NCI-H226 (cell line): Measurements from ENCODE around the gene CAPN8.

ENCODE experiments used
- DNase-seq: peaks from one replicate; pipeline ENCODE4 v3.0.0-alpha.2; 2015

CAPN8 gene

DNA sequence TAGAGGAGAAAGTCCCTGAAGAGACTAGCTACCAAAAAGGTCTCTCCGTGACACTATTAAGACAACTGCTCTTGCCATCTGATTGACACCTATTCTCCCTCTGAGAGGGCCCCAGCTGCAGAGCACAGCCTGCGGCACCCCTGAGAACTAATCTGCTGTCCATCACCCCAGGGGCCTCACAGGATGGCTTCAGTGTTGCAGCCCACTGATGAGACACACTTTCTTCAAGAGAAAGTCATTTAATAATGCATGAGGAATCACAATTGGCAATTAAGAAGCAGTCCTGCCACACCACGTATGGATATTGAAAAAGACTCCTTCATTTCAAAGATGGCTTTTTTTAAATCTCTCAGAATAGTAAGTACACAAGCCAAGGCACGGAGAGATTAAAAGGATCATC lies 48.9 kb downstream of the CAPN8 start:
- DNase-seq: no peak

- DNase-seq: no peak
Observed at GRCh38 chr1:223611936-223612335, 53.6 kb downstream of the CAPN8 start.

GRCh38 chr1:223609977-223610376 lies 55.5 kb downstream of the CAPN8 start:
- DNase-seq: no peak

- no peak for DNase-seq
Observed at GRCh38 chr1:223609066-223609465, 56.4 kb downstream of the CAPN8 start.

DNA sequence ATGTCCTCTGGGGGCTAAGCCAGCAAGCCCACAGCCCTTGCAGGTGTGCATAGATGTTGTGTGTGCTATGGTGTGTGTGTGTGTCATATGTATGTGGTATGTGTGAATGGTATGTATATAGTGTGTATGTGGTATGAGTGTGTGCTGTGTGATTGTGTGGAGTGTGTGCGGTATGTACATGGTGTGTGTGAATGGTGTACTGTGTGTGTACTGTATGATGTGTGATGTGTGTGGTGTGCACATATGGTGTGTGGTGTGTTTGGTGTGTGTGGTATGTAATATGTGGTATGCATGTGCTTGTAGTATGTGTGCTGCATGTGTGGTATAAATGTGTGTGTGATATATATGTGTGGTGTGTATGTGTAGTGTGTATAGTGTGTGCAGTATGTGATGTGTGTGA lies 107.0 kb downstream of the CAPN8 start:
- no peak for DNase-seq

DNA sequence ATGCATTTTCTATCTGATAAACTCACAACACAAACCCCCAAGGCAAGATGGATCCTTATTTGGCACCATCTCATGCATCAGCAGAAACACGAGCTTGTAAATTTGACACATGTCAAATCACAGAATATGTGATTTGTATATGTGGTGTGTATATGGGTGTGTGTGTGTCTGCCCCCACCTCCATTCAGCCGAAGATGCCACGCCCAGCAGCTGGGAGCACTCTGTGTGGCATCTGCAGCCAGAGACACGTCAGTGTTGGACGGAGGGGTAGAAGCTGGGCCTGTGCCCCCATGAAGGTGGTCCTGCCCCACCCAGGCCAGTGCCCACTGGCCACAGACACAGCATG lies 108.4 kb downstream of the CAPN8 start:
- no peak for DNase-seq

DNA sequence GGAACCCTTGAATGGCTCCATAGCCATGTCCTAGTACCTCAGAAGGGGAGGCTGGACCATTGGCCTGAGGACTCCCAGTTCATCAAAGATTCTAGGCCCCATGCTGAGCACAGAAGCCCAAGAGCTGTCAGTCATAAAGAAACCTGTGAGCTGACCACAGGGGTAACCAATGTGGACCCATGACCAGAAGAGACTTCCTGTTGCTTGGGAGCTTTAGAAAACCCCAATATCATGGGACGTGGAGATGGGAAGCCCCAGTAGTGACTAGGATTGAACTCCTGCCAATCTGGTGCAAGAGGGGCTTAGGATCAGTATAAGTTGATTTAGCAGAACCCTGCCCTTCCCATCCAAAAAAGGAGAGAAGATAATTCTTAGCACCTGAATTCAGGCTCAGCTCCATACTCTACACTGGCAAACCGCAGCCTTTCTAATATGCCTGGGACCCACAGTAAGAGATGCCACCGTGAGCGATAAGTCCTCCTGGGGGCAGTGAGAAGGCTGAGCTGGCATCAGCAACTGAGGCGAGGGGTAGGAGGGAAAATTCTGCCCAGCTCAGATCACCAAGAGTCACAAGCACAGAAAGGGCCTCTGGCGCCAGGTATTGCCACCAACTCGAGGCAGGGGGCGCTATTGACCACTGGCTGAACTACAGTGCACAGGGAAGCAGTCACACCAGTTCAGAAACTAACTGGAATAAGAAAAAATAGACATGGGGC lies 108.9 kb downstream of the CAPN8 start:
- no peak for DNase-seq

DNA sequence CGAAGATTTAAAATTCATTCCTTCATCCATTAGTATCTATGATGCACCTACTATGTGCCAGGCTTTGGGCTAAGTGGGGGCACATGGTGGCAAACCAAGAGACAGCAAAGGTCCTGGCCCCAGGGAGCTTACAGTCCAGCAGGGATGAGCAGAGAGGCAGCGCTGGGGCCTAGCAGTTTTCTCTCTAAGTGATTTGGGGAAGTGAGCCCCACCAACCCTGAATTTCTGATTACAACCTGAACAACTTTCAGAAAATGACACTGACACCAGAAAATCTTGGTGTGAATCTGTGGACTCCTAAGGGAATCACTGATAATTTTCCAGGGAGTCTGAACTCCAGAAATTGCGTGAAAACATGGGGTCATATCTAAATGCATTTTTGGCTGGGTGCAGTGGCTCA lies 111.5 kb downstream of the CAPN8 start:
- no peak for DNase-seq

DNA sequence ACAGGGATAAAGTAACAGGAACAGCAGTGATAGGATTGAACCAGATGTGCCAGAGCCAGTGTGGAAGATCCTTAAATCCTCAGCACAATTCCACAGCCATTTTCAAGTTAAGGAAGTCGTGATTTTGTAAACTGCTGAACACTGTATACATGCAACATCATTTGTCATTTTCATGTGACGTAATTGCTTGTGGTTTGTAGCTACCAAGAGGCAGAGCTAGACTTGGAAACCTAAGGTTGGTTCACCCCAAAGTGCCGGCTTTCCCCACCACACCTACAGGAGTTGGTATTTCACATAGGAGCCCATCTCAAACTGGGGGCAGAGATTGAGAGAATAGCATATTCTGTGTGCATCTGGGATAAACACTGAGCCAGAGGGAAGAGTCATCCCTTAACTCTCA lies 113.9 kb downstream of the CAPN8 start:
- no peak for DNase-seq

- no peak for DNase-seq
Observed at GRCh38 chr1:223549740-223550139, 115.8 kb downstream of the CAPN8 start.

DNA sequence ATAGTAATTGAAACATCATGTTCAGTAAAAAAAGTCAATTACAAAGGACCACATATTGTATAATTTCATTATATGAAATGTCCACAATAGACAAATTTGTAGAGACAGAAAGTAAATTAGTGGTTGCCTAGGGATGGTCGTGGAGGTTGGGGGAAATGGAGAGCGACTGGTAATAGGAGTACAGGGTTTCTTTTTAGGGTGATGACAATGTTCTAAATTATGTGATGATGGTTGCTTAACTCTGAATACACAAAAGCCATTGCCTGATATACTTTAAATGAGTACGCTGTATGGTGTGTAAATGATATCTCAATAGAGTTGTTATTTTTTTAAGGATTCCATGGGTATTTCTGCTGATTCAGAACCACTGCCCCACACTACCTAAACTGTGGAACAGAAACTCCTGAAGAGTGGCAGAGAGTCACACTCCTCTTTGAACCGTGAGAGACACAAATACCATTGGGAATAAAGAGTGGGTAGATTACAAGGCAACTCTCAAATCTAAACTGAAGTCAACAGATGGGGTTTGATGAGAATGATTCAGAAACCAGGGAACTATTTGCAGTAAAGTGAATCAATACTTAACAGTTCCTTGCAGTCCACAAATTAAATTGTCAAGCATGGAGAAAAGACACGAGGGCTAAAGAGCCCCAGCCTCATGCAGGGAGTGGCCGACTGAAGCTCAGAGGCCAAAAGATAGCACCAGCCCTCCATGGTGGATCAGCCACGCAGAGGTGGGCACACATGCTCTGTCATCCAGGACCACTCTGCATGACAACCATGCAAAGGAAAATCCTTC lies 118.0 kb downstream of the CAPN8 start:
- no peak for DNase-seq

GRCh38 chr1:223545343-223545742 lies 120.2 kb downstream of the CAPN8 start:
- no peak for DNase-seq

- DNase-seq: no peak
Observed at GRCh38 chr1:223543560-223543959, 121.9 kb downstream of the CAPN8 start.

- DNase-seq: no peak
Observed at GRCh38 chr1:223542831-223543230, 122.7 kb downstream of the CAPN8 start.

GRCh38 chr1:223540485-223541106 lies 124.9 kb downstream of the CAPN8 start:
- DNase-seq: no peak

- DNase-seq: no peak
Observed at GRCh38 chr1:223539750-223540149, 125.8 kb downstream of the CAPN8 start.

DNA sequence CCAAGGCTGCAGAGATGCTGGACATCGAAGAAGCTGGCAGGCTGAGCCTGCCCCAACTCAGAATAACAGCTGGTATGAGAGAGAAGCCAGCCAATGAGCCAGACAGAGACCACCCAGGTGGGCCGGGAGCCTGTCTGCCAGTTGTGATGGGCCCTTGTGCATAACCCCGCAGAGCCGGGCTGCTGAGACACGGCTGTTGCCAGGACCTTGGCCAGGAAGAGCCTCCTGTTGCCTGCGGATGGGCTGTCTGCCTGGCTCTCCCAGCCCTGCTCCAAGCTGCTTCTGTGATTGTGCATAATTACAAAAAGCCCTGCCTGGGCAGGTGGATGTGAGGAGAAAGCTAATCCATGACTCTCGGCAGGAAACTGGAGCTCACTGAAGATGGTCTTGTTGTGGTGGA lies 126.5 kb downstream of the CAPN8 start:
- DNase-seq: no peak

DNA sequence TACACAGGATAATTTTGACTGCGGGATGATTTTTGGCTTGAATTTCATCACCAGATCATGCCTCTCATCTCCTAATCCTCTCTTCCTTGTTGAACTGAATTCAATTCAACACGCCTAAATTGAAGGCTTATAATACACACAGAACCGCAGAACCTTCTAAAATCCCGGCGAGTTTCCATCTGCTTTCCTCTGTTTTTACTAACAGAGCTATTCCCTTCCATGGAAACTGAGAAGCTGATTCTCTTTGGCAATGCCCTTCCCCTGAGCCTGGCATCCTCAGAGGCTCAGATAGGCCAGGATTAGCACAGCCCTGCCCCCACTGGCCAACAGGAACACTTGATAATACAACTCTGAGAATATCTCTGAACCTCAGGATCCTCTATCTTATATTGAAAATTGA lies 130.2 kb downstream of the CAPN8 start:
- no peak for DNase-seq

DNA sequence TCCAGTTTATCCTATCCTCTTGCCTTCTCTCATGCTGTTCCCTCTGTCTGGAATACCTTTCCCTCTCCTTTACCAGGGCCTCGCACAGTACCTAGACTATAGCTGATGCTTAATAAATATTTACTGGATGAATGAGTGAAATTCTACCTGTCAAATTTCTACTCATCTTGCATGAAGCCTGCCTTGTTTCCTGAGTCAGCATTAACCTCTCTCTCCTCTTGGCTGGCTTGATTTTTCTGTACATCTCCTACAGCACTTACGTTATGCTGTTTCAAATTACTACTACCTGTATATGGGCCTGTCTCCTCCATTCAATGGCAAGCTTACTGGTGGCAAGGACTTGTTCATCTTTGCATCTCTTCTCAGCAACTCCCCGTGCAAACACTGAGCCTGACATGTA lies 130.8 kb downstream of the CAPN8 start:
- DNase-seq: no peak

DNA sequence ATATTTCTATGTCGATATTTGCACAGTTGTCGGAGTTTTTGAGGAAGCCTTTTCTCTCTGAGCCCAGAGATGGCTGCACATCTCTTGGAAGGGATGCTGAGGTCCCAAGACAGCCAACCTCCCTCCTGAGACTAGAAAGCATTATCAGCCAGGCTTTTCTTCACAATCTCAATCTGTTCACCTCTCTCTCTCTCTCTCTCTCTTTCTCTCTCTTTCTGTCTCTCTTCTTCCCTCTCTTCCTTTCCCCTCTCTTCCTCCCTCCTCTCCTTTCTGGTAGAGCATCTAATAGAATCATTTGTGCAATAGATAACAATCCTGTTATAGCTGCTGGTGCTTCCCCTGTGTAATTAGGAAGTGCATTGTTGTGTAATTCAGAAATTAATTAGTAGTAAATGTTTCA lies 131.8 kb downstream of the CAPN8 start:
- no peak for DNase-seq

GRCh38 chr1:223531742-223532341 lies 133.7 kb downstream of the CAPN8 start:
- DNase-seq: no peak

DNA sequence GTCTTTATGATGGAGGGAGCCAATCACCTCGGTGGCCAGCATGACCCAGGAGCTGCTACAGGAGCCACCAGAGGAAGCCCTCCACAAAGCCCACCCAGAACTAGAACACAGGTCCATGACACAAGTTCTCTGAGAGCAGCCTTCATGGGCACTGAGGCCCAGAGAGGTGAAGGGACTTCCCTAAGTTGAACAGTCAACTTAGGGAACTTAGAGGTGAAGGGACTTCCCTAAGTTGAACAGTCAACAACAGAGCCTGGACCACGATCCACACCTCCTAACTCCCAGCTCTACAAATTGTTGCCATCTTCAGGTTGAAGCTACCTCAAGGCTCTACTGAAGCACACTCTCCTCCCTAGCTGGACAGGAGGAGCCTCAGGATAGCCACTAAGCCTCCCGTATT lies 139.5 kb downstream of the CAPN8 start:
- DNase-seq: no peak

DNA sequence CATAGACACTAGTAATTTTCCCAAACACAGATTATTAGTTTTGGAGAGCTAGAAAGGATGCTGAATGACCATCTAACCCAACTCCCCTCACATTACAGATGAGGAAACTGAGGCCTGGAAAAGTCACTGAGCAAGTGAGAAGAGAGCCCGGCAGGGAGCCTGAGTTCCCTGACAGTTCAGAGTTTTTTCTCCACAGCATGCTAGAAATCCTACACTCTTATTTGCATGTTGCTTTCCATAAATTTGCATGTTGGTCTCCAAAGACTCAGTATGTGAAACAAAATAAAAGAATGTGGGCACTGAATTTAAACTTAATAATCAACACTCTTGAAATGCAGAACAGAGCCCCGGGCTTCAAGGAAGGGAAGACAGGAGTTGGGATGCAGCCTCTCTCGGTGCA lies 140.0 kb downstream of the CAPN8 start:
- DNase-seq: no peak

GRCh38 chr1:223524930-223525451 lies 140.5 kb downstream of the CAPN8 start:
- no peak for DNase-seq
